CD4-positive, CD25-positive, alpha-beta regulatory T cell (primary cell): ENCODE results near the gene PFKFB2. TPM values are rescaled to one million over a fixed set of nuclear protein-coding genes. Genes with fewer than 3 reads are reported as not detected.

Experiments used
- ATAC-seq, 2 donors: fragments of 150-1000 bp; cut with Tn5 transposase; one replicate each; pipeline ENCODE4 v1.10.0; 2021; ENCODE audit warnings: low read depth in 2 of 2, moderate number of reproducible peaks in 2 of 2, moderate library complexity in 1 of 2
- DNase-seq, 3 donors: peaks; one replicate each; pipeline versions ENCODE4 v3.0.0 to v3.0.0-alpha.2; 2012 to 2022; ENCODE audit warnings: mixed read lengths in 1 of 3
- H3K27ac ChIP-seq: one replicate; pipeline ENCODE4 v1.7.0; 2013; ENCODE audit warnings: mild to moderate bottlenecking, low read length; ENCODE audit not compliant: insufficient read depth, poor library complexity, severe bottlenecking
- H3K27me3 ChIP-seq: one replicate; pipeline ENCODE4 v1.7.0; 2013; ENCODE audit warnings: low read length; ENCODE audit not compliant: control insufficient read depth, insufficient read depth
- H3K36me3 ChIP-seq: one replicate; pipeline ENCODE4 v1.7.0; 2013; ENCODE audit warnings: mild to moderate bottlenecking, low read length, moderate library complexity; ENCODE audit not compliant: control insufficient read depth, insufficient read depth
- H3K4me1 ChIP-seq: 2 replicates; pipeline ENCODE4 v1.7.0; 2013; ENCODE audit warnings: mild to moderate bottlenecking, low read length; ENCODE audit not compliant: insufficient read depth, control insufficient read depth, poor library complexity, severe bottlenecking
- H3K4me3 ChIP-seq: one replicate; pipeline ENCODE4 v1.7.0; 2013; ENCODE audit warnings: low read depth, mild to moderate bottlenecking, low read length, moderate library complexity
- H3K9me3 ChIP-seq, 2 experiments: 1 replicate in 1 of 2; 2 replicates in 1 of 2; pipeline ENCODE4 v1.7.0; 2013; ENCODE audit warnings: low read length in 2 of 2, mild to moderate bottlenecking in 1 of 2, moderate library complexity in 1 of 2; ENCODE audit not compliant: control insufficient read depth in 2 of 2
- H3K27ac Mint-ChIP-seq, 3 donors: one replicate each; pipeline ENCODE4 v1.8.0; 2020 to 2022; ENCODE audit warnings: mild to moderate bottlenecking in 3 of 3, mixed read lengths in 3 of 3, moderate library complexity in 2 of 3
- H3K27me3 Mint-ChIP-seq: one replicate; pipeline ENCODE4 v1.8.0; 2022; ENCODE audit warnings: mild to moderate bottlenecking, mixed read lengths
- H3K36me3 Mint-ChIP-seq: one replicate; pipeline ENCODE4 v1.8.0; 2020; ENCODE audit warnings: mixed read lengths
- H3K4me1 Mint-ChIP-seq, 4 donors: one replicate each; pipeline ENCODE4 v1.8.0; 2020 to 2022; ENCODE audit warnings: mixed read lengths in 4 of 4, mild to moderate bottlenecking in 1 of 4
- H3K4me3 Mint-ChIP-seq, 4 donors: one replicate each; pipeline ENCODE4 v1.8.0; 2020 to 2022; ENCODE audit warnings: mild to moderate bottlenecking in 4 of 4, mixed read lengths in 4 of 4, moderate library complexity in 3 of 4
- H3K9me3 Mint-ChIP-seq, 7 donors: one replicate each; pipeline ENCODE4 v1.8.0; 2020 to 2022; ENCODE audit warnings: mixed read lengths in 7 of 7, mild to moderate bottlenecking in 3 of 7, moderate library complexity in 2 of 7
- polyA plus RNA-seq, 4 donors: library from polyadenylated mRNA; unstranded; fragments of 300-500 nt; fragmentation: Illumina TruSeq; gene quantifications; one replicate each; pipeline ENCODE4 v1.2.3, GENCODE V29; 2021
- total RNA-seq: library from RNA; stranded (reverse); gene quantifications from one replicate; pipeline ENCODE4 v1.2.3, GENCODE V29; 2022

The PFKFB2 gene
- total and polyA plus RNA-seq, 5 donors from 2014 or later: 0.32 to 1.1 (median 0.59) TPM; not detected in 1

- H3K4me1 ChIP-seq: no peaks in the 10 kb centered on the region
- no peaks in the 10 kb centered on the region for H3K4me1 Mint-ChIP-seq
- H3K36me3 Mint-ChIP-seq: peaks cover 3% of the 10 kb centered on the region
- H3K27ac Mint-ChIP-seq: no peak overlapping the region
- no peak for ATAC-seq
- H3K27me3 Mint-ChIP-seq: peaks cover 24% of the 10 kb centered on the region
- H3K27me3 ChIP-seq: peaks cover 25% of the 10 kb centered on the region
- H3K9me3 ChIP-seq: no peaks in the 10 kb centered on the region
- H3K4me3 Mint-ChIP-seq: no peak overlapping the region
- H3K27ac ChIP-seq: no peak overlapping the region
- no peak overlapping the region for H3K4me3 ChIP-seq
- H3K36me3 ChIP-seq: no peaks in the 10 kb centered on the region
- no peaks in the 10 kb centered on the region for H3K9me3 Mint-ChIP-seq
- DNase-seq: no peak
Measured at GRCh38 chr1:207076181-207076955, 23.3 kb downstream of the PFKFB2 start.

- Histone ChIP-seq H3K36me3 (no peaks in the 10 kb centered on the region), H3K9me3 (no peaks in the 10 kb centered on the region), H3K4me3 (no peak overlapping the region), H3K4me1 (no peaks in the 10 kb centered on the region), H3K27ac (no peak overlapping the region), H3K27me3 (peaks cover 31% of the 10 kb centered on the region)
- ATAC-seq: no peak
- no peak overlapping the region for H3K27ac Mint-ChIP-seq
- no peaks in the 10 kb centered on the region for H3K4me1 Mint-ChIP-seq
- no peak for DNase-seq
- H3K27me3 Mint-ChIP-seq: peaks cover 30% of the 10 kb centered on the region
- H3K36me3 Mint-ChIP-seq: peaks cover 3% of the 10 kb centered on the region
- H3K4me3 Mint-ChIP-seq: no peak overlapping the region
- no peaks in the 10 kb centered on the region for H3K9me3 Mint-ChIP-seq
Measured at GRCh38 chr1:207077012-207077411, 23.9 kb downstream of the PFKFB2 start.

GRCh38 chr1:207077470-207078377 is 24.6 kb downstream of the PFKFB2 start:
- Histone ChIP-seq H3K27ac (no peak overlapping the region), H3K27me3 (peaks cover 37% of the 10 kb centered on the region), H3K4me1 (no peaks in the 10 kb centered on the region), H3K9me3 (no peaks in the 10 kb centered on the region), H3K4me3 (no peak overlapping the region), H3K36me3 (no peaks in the 10 kb centered on the region)
- no peak overlapping the region for H3K4me3 Mint-ChIP-seq
- H3K9me3 Mint-ChIP-seq: no peaks in the 10 kb centered on the region
- DNase-seq (peak; percentile 45 to 85 (median 75)), ATAC-seq (peak; percentile 84 to 89)
- H3K27me3 Mint-ChIP-seq: peaks cover 37% of the 10 kb centered on the region
- no peaks in the 10 kb centered on the region for H3K4me1 Mint-ChIP-seq
- H3K36me3 Mint-ChIP-seq: peaks cover 3% of the 10 kb centered on the region
- no peak overlapping the region for H3K27ac Mint-ChIP-seq

- Mint-ChIP-seq H3K9me3 (no peaks in the 10 kb centered on the region), H3K27me3 (peaks cover 44% of the 10 kb centered on the region), H3K4me3 (no peak overlapping the region), H3K4me1 (no peaks in the 10 kb centered on the region), H3K27ac (no peak overlapping the region), H3K36me3 (peaks cover 3% of the 10 kb centered on the region)
- DNase-seq: no peak
- H3K4me3 ChIP-seq: no peak overlapping the region
- no peaks in the 10 kb centered on the region for H3K4me1 ChIP-seq
- H3K9me3 ChIP-seq: no peaks in the 10 kb centered on the region
- H3K27ac ChIP-seq: no peak overlapping the region
- H3K27me3 ChIP-seq: peaks cover 42% of the 10 kb centered on the region
- H3K36me3 ChIP-seq: no peaks in the 10 kb centered on the region
- no peak for ATAC-seq
Measured at GRCh38 chr1:207078578-207079132, 25.6 kb downstream of the PFKFB2 start.

- Mint-ChIP-seq H3K4me1 (peaks cover 0 to under 1% (median 0%) of the 10 kb centered on the region in 4 donors), H3K9me3 (no peaks in the 10 kb centered on the region), H3K36me3 (no peaks in the 10 kb centered on the region), H3K4me3 (no peak overlapping the region), H3K27ac (no peak overlapping the region), H3K27me3 (peaks cover 43% of the 10 kb centered on the region)
- no peaks in the 10 kb centered on the region for H3K4me1 ChIP-seq
- no peaks in the 10 kb centered on the region for H3K36me3 ChIP-seq
- no peak for ATAC-seq
- no peak overlapping the region for H3K4me3 ChIP-seq
- peaks cover 44% of the 10 kb centered on the region for H3K27me3 ChIP-seq
- no peak for DNase-seq
- no peaks in the 10 kb centered on the region for H3K9me3 ChIP-seq
- no peak overlapping the region for H3K27ac ChIP-seq
Measured at GRCh38 chr1:207079706-207080241, 26.7 kb downstream of the PFKFB2 start.

GRCh38 chr1:207081088-207081487 is 28.0 kb downstream of the PFKFB2 start:
- ATAC-seq: no peak
- Histone ChIP-seq H3K27ac (no peak overlapping the region), H3K4me1 (no peaks in the 10 kb centered on the region), H3K36me3 (no peaks in the 10 kb centered on the region), H3K27me3 (peaks cover 41% of the 10 kb centered on the region), H3K9me3 (no peaks in the 10 kb centered on the region), H3K4me3 (no peak overlapping the region)
- H3K27me3 Mint-ChIP-seq: peaks cover 39% of the 10 kb centered on the region
- H3K36me3 Mint-ChIP-seq: no peaks in the 10 kb centered on the region
- DNase-seq: no peak
- no peak overlapping the region for H3K27ac Mint-ChIP-seq
- H3K9me3 Mint-ChIP-seq: peaks cover 0 to 2% (median 0%) of the 10 kb centered on the region in 7 donors
- H3K4me3 Mint-ChIP-seq: no peak overlapping the region
- H3K4me1 Mint-ChIP-seq: peaks cover 0 to 2% (median 0%) of the 10 kb centered on the region in 4 donors

- no peak overlapping the region for H3K4me3 ChIP-seq
- H3K36me3 ChIP-seq: no peaks in the 10 kb centered on the region
- peaks cover 39% of the 10 kb centered on the region for H3K27me3 Mint-ChIP-seq
- peaks cover 36% of the 10 kb centered on the region for H3K27me3 ChIP-seq
- DNase-seq (no peak), ATAC-seq (no peak)
- H3K9me3 ChIP-seq: no peaks in the 10 kb centered on the region
- H3K36me3 Mint-ChIP-seq: no peaks in the 10 kb centered on the region
- H3K4me3 Mint-ChIP-seq: no peak overlapping the region
- no peaks in the 10 kb centered on the region for H3K4me1 ChIP-seq
- no peak overlapping the region for H3K27ac Mint-ChIP-seq
- H3K9me3 Mint-ChIP-seq: peaks cover 0 to 2% (median 0%) of the 10 kb centered on the region in 7 donors
- H3K27ac ChIP-seq: no peak overlapping the region
- peaks cover 0 to 2% (median 0%) of the 10 kb centered on the region in 4 donors for H3K4me1 Mint-ChIP-seq
Measured at GRCh38 chr1:207081806-207082205, 28.7 kb downstream of the PFKFB2 start.
